Adrenal gland (tissue), 5 donors: ENCODE data around the gene PCDH9.

ENCODE experiments used
- CTCF ChIP-seq, 6 experiments: fragments of 450-650 bp in 4 of 6; fragments of 200-600 bp in 2 of 6; sonication (generic) in 1 of 6; IDR thresholded peaks; 1 replicate in 5 of 6; 2 replicates in 1 of 6; pipeline versions ENCODE4 v1.5.1 to v1.8.0; 2016 to 2021; ENCODE audit warnings: antibody characterized with exemption in 6 of 6, mild to moderate bottlenecking in 2 of 6, moderate library complexity in 1 of 6
- POLR2A ChIP-seq, 2 donors: fragments of 450-650 bp; IDR thresholded peaks; one replicate each; pipeline ENCODE4 v1.6.1; 2017; ENCODE audit warnings: antibody characterized with exemption in 2 of 2, mild to moderate bottlenecking in 2 of 2, moderate library complexity in 1 of 2
- donor health status: DM: no; HTN: no; CAD: no.

- no peak for TF ChIP-seq CTCF (IDR thresholded peaks at IDR 0.05)
- TF ChIP-seq POLR2A (IDR thresholded peaks at IDR 0.05) = no peak
Measured at GRCh38 chr13:66803808-66804456, 426.2 kb downstream of the PCDH9 start.
